Measurements from ENCODE around the gene AHNAK. TPM values are rescaled to one million over a fixed set of nuclear protein-coding genes. Genes with fewer than 3 reads are reported as not detected.

The AHNAK gene
- total RNA-seq, 4 donors from 2014 or later: 1,345 to 1,611 (median 1,532) TPM

GRCh38 chr11:62383822-62384221, 162.8 kb downstream of the AHNAK start:
- no peak for TF ChIP-seq POLR2A (IDR thresholded peaks at IDR 0.05)
- TF ChIP-seq CTCF (IDR thresholded peaks at IDR 0.05): no peak
- H3K4me3 ChIP-seq (ENCODE audit: low read depth, poor library complexity, severe bottlenecking): no peak overlapping the region
- DNase-seq (ENCODE audit: low spot score in 2 of 2): no peak
- 40 to 71% methylated on average over 6 of the region's 6 CpGs for WGBS, 2 donors
- intact Hi-C loops (cut with DNase I; ENCODE audit: low total_unique reads): loop anchor here (10.0 kb wide), 1 partner anchor 321 kb away; the partner anchor contains the start of genes BSCL2 and GNG3

Small RNA genes within 50 kb of the gene (microRNA-seq; reads per million reads assigned to microRNA genes)
- 0 to 1.4 reads per million in 2 donors for gene MIR6747 (ENCODE audit: borderline number of aligned reads in 1 of 2, borderline replicate concordance in 2 of 2)

Other genes with a start within 250 kb of the AHNAK start
- not detected for gene SCGB1D4, start 247.7 kb downstream of the AHNAK start, total RNA-seq
- gene ASRGL1, start 209.4 kb downstream of the AHNAK start, total RNA-seq: 10 to 100 TPM in 1 of 4 donors, 1 to 10 TPM in 2, under 1 TPM in 1; 0.38 to 12.6 (median 2.8) TPM
- not detected for gene SCGB1A1, start 127.8 kb downstream of the AHNAK start, total RNA-seq
- 1,000 to 10,000 TPM; 2,343 to 3,224 (median 2,571) TPM for gene EEF1G, start 27.1 kb upstream of the AHNAK start, total RNA-seq
- 10 to 100 TPM; 11.0 to 29.8 (median 15.8) TPM for gene TUT1, start 44.7 kb upstream of the AHNAK start, total RNA-seq
- 100 to 1,000 TPM in 2 of 4 donors, 10 to 100 TPM in 2; 91.3 to 139 (median 98.3) TPM for gene MTA2, start 55.1 kb upstream of the AHNAK start, total RNA-seq
- 10 to 100 TPM; 39.5 to 61.0 (median 42.9) TPM for gene EML3, start 66.0 kb upstream of the AHNAK start, total RNA-seq
- gene ROM1, start 66.5 kb upstream of the AHNAK start, total RNA-seq: 1 to 10 TPM; 4.0 to 7.6 (median 6.5) TPM
- gene B3GAT3, start 75.2 kb upstream of the AHNAK start, total RNA-seq: 10 to 100 TPM; 29.7 to 51.8 (median 35.2) TPM
- 100 to 1,000 TPM in 1 of 4 donors, 10 to 100 TPM in 3; 72.0 to 118 (median 91.4) TPM for gene GANAB, start 99.8 kb upstream of the AHNAK start, total RNA-seq
- gene INTS5, start 106.5 kb upstream of the AHNAK start, total RNA-seq: 10 to 100 TPM; 28.5 to 32.7 (median 30.2) TPM
- gene C11orf98, start 118.4 kb upstream of the AHNAK start, total RNA-seq: 10 to 100 TPM; 21.3 to 58.4 (median 31.4) TPM
- gene CSKMT, start 118.5 kb upstream of the AHNAK start, total RNA-seq: 10 to 100 TPM in 1 of 4 donors, 1 to 10 TPM in 3; 2.9 to 14.8 (median 7.7) TPM
- gene UQCC3, start 124.9 kb upstream of the AHNAK start, total RNA-seq: 10 to 100 TPM in 2 of 4 donors, 1 to 10 TPM in 2; 7.5 to 12.0 (median 10.3) TPM
- gene LBHD1, start 125.5 kb upstream of the AHNAK start, total RNA-seq: 1 to 10 TPM; 2.5 to 4.6 (median 3.1) TPM
- gene UBXN1, start 132.3 kb upstream of the AHNAK start, total RNA-seq: 100 to 1,000 TPM; 194 to 275 (median 235) TPM
- 10 to 100 TPM in 2 of 4 donors, 1 to 10 TPM in 2; 7.3 to 11.6 (median 9.9) TPM for gene LRRN4CL, start 142.7 kb upstream of the AHNAK start, total RNA-seq
- 10 to 100 TPM; 25.4 to 68.2 (median 45.1) TPM for gene BSCL2, start 160.6 kb upstream of the AHNAK start, total RNA-seq
- gene GNG3, start 160.9 kb upstream of the AHNAK start, total RNA-seq: not detected
- gene HNRNPUL2, start 180.7 kb upstream of the AHNAK start, total RNA-seq: 10 to 100 TPM; 19.9 to 30.8 (median 24.3) TPM
- gene TTC9C, start 181.7 kb upstream of the AHNAK start, total RNA-seq: 10 to 100 TPM; 23.7 to 44.7 (median 33.9) TPM
- 10 to 100 TPM; 13.4 to 35.4 (median 19.0) TPM for gene ZBTB3, start 207.4 kb upstream of the AHNAK start, total RNA-seq
- 10 to 100 TPM; 51.5 to 71.0 (median 57.2) TPM for gene POLR2G, start 214.8 kb upstream of the AHNAK start, total RNA-seq
- 10 to 100 TPM; 21.0 to 79.2 (median 38.2) TPM for gene TAF6L, start 224.6 kb upstream of the AHNAK start, total RNA-seq
- gene TMEM179B, start 240.6 kb upstream of the AHNAK start, total RNA-seq: 10 to 100 TPM; 62.9 to 82.6 (median 81.0) TPM
- 10 to 100 TPM; 12.9 to 41.4 (median 21.0) TPM for gene TMEM223, start 245.2 kb upstream of the AHNAK start, total RNA-seq

Data from lower leg skin (tissue), 4 donors.